Measurements from ENCODE around the gene PLEKHA8. TPM values are rescaled to one million over a fixed set of nuclear protein-coding genes. Genes with fewer than 3 reads are reported as not detected.

PLEKHA8 gene
- total and polyA plus RNA-seq, 10 of the 15 experiments (the other 5 are each of a cell fraction or from before 2014, with no cell fraction given) = 1.1 to 13.2 (median 5.7) TPM

DNA sequence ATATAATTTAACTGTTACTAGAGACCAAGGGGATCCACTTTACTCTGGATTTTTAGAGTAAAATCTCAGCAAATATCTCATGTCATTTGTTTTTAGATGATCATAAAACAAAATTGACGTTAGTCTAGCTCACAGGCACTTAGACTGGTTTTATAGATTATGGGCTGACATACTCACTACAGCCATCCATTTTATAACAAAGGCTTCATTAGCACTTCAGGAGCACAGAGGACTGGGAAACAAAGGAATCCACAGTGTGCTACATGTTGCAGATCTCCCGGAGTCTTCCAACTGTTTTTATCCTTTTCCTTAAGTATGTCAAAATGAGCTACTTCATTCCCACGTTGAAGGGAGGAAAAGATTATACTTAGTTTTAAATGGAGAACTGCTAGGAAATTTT, 22.7 kb upstream of the PLEKHA8 start (continued):
- TF ChIP-seq, protein P1, sequence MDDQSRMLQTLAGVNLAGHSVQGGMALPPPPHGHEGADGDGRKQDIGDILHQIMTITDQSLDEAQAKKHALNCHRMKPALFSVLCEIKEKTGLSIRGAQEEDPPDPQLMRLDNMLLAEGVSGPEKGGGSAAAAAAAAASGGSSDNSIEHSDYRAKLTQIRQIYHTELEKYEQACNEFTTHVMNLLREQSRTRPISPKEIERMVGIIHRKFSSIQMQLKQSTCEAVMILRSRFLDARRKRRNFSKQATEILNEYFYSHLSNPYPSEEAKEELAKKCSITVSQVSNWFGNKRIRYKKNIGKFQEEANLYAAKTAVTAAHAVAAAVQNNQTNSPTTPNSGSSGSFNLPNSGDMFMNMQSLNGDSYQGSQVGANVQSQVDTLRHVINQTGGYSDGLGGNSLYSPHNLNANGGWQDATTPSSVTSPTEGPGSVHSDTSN (IDR thresholded peaks at IDR 0.05; ENCODE audit: insufficient replicate concordance, low read depth, low read length) = no peak
- TF ChIP-seq, protein P2, sequence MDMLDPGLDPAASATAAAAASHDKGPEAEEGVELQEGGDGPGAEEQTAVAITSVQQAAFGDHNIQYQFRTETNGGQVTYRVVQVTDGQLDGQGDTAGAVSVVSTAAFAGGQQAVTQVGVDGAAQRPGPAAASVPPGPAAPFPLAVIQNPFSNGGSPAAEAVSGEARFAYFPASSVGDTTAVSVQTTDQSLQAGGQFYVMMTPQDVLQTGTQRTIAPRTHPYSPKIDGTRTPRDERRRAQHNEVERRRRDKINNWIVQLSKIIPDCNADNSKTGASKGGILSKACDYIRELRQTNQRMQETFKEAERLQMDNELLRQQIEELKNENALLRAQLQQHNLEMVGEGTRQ (IDR thresholded peaks at IDR 0.05; ENCODE audit: borderline replicate concordance, low read depth, low read length) = no peak
- TF ChIP-seq GATAD2B (conservative IDR thresholded peaks at IDR 0.05; ENCODE audit: low read depth) = no peak

DNA sequence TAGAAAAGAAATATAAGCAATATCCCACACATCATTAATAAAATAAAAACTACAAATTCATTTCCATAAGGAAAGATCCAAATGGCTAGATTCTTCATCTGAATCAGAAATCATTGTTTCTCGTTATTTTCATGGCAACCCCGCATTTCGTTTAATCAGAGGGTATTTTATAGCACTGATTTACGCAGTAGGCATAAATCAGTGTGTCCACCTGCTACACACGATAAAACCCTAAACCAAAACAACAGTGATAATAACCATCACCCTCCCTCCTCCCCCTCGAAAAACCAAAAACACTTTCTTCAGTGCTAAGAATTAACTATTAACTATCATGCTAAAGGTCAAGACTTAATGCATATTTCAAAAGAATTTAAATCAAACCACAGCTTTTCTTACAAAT, 18.2 kb upstream of the PLEKHA8 start:
- ATAC-seq = no peak
- WGBS (ENCODE audit: insufficient coverage, insufficient replicate concordance, low lambda C conversion rate, missing lambda C conversion rate) = 98% methylated on average over 6 of the region's 6 CpGs
- intact Hi-C loops (cut with micrococcal nuclease; ENCODE audit: unreplicated experiment) (no loop called here), in situ Hi-C loops (cut with MboI) (no loop called here)
- no peaks in the 10 kb centered on the region for H3K9me3 ChIP-seq (replicated peaks; ENCODE audit: control insufficient read depth, insufficient read depth, low read length)
- TF ChIP-seq, protein P3, sequence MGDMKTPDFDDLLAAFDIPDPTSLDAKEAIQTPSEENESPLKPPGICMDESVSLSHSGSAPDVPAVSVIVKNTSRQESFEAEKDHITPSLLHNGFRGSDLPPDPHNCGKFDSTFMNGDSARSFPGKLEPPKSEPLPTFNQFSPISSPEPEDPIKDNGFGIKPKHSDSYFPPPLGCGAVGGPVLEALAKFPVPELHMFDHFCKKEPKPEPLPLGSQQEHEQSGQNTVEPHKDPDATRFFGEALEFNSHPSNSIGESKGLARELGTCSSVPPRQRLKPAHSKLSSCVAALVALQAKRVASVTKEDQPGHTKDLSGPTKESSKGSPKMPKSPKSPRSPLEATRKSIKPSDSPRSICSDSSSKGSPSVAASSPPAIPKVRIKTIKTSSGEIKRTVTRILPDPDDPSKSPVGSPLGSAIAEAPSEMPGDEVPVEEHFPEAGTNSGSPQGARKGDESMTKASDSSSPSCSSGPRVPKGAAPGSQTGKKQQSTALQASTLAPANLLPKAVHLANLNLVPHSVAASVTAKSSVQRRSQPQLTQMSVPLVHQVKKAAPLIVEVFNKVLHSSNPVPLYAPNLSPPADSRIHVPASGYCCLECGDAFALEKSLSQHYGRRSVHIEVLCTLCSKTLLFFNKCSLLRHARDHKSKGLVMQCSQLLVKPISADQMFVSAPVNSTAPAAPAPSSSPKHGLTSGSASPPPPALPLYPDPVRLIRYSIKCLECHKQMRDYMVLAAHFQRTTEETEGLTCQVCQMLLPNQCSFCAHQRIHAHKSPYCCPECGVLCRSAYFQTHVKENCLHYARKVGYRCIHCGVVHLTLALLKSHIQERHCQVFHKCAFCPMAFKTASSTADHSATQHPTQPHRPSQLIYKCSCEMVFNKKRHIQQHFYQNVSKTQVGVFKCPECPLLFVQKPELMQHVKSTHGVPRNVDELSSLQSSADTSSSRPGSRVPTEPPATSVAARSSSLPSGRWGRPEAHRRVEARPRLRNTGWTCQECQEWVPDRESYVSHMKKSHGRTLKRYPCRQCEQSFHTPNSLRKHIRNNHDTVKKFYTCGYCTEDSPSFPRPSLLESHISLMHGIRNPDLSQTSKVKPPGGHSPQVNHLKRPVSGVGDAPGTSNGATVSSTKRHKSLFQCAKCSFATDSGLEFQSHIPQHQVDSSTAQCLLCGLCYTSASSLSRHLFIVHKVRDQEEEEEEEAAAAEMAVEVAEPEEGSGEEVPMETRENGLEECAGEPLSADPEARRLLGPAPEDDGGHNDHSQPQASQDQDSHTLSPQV (IDR thresholded peaks at IDR 0.05) = no peak
- TF ChIP-seq, protein P4, sequence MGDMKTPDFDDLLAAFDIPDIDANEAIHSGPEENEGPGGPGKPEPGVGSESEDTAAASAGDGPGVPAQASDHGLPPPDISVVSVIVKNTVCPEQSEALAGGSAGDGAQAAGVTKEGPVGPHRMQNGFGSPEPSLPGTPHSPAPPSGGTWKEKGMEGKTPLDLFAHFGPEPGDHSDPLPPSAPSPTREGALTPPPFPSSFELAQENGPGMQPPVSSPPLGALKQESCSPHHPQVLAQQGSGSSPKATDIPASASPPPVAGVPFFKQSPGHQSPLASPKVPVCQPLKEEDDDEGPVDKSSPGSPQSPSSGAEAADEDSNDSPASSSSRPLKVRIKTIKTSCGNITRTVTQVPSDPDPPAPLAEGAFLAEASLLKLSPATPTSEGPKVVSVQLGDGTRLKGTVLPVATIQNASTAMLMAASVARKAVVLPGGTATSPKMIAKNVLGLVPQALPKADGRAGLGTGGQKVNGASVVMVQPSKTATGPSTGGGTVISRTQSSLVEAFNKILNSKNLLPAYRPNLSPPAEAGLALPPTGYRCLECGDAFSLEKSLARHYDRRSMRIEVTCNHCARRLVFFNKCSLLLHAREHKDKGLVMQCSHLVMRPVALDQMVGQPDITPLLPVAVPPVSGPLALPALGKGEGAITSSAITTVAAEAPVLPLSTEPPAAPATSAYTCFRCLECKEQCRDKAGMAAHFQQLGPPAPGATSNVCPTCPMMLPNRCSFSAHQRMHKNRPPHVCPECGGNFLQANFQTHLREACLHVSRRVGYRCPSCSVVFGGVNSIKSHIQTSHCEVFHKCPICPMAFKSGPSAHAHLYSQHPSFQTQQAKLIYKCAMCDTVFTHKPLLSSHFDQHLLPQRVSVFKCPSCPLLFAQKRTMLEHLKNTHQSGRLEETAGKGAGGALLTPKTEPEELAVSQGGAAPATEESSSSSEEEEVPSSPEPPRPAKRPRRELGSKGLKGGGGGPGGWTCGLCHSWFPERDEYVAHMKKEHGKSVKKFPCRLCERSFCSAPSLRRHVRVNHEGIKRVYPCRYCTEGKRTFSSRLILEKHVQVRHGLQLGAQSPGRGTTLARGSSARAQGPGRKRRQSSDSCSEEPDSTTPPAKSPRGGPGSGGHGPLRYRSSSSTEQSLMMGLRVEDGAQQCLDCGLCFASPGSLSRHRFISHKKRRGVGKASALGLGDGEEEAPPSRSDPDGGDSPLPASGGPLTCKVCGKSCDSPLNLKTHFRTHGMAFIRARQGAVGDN (IDR thresholded peaks at IDR 0.05) = no peak
- H3K27me3 ChIP-seq (replicated peaks in 1 of 2; ENCODE audit: control insufficient read depth in 2 of 2, insufficient read depth in 2 of 2, low read length in 1 of 2) = no peaks in the 10 kb centered on the region
- BruUV-seq (replicated peaks) = no TSS peak
- H3K36me3 ChIP-seq (ENCODE audit: control insufficient read depth in 2 of 2, insufficient read depth in 2 of 2, low read length in 1 of 2) = no peaks in the 10 kb centered on the region; a peak in 2 of 4 replicates
- ChIA-PET CTCF (interaction anchor here (0.6 kb wide), 1 partner anchor 47 kb away, joined by 4 read pairs; no protein-coding TSS in a partner anchor), RAD21 (ENCODE audit: unreplicated experiment) (no interaction called here), POLR2A (interaction anchor here (1.6 kb wide), 1 partner anchor 17 kb away, joined by 4 read pairs; the partner anchor contains the start of genes FKBP14 and PLEKHA8), SMC1A (ENCODE audit: uncharacterized antibody, unreplicated experiment) (no interaction called here)
- H3K9ac ChIP-seq (ENCODE audit: control insufficient read depth, insufficient read depth, low read length) = no peak overlapping the region
- no peak overlapping the region for H3K4me3 ChIP-seq
- no peak overlapping the region for H3K27ac ChIP-seq (ENCODE audit: control insufficient read depth, insufficient read depth)
- H4K20me1 ChIP-seq (ENCODE audit: control insufficient read depth, insufficient read depth) = no peaks in the 10 kb centered on the region
- no peaks in the 10 kb centered on the region for H3K79me2 ChIP-seq (ENCODE audit: control insufficient read depth, insufficient read depth, low read length)
- no peak overlapping the region for H2AFZ ChIP-seq (ENCODE audit: control insufficient read depth, low read depth, low read length)
- H3K4me1 ChIP-seq (ENCODE audit: control insufficient read depth, insufficient read depth, low read length) = no peaks in the 10 kb centered on the region
- no peak for FAIRE-seq
- DNase-seq (ENCODE audit: low read depth, low spot score) = no peak
- no peak overlapping the region for H3K4me2 ChIP-seq (ENCODE audit: control insufficient read depth, insufficient read depth)
